ENCODE data around the gene NGEF. TPM values are rescaled to one million over a fixed set of nuclear protein-coding genes. Genes with fewer than 3 reads are reported as not detected.

The NGEF gene
- total RNA-seq, 4 donors from 2014 or later: 46.1 to 105 (median 68.8) TPM

DNA sequence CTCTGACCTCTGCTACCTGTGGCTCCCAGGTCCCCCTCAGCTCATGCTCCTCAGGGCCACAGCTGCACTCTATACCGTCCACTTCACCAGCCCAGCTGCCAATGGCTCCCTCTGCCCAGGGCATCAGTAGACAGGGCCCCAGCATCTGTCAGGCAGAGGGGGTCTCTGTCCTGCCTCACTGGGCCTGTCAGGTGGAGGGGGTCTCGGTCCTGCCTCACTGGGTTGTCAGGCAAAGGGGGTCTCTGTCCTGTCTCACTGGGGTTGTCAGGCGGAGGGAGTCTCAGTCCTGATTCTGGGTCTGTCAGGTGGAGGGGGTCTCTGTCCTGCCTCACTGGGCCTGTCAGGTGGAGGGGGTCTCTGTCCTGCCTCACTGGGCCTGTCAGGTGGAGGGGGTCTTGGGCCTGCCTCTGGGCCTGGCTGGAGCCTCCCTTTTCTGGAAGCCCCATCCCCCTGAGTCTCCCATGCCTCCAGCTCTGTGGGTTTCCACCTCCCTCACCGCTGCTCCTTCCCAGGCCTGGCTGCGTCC is 123.1 kb downstream of the NGEF start:
- WGBS, 2 donors (ENCODE audit: low coverage in 1 of 2): 91 to 100% methylated on average over 2 to 5 of the region's 5 CpGs
- TF ChIP-seq POLR2A (IDR thresholded peaks at IDR 0.05): no peak
- no peak for TF ChIP-seq EP300 (IDR thresholded peaks at IDR 0.05; ENCODE audit: low read depth)
- no peak for TF ChIP-seq POLR2AphosphoS5 (IDR thresholded peaks at IDR 0.05)
- TF ChIP-seq, protein P1, sequence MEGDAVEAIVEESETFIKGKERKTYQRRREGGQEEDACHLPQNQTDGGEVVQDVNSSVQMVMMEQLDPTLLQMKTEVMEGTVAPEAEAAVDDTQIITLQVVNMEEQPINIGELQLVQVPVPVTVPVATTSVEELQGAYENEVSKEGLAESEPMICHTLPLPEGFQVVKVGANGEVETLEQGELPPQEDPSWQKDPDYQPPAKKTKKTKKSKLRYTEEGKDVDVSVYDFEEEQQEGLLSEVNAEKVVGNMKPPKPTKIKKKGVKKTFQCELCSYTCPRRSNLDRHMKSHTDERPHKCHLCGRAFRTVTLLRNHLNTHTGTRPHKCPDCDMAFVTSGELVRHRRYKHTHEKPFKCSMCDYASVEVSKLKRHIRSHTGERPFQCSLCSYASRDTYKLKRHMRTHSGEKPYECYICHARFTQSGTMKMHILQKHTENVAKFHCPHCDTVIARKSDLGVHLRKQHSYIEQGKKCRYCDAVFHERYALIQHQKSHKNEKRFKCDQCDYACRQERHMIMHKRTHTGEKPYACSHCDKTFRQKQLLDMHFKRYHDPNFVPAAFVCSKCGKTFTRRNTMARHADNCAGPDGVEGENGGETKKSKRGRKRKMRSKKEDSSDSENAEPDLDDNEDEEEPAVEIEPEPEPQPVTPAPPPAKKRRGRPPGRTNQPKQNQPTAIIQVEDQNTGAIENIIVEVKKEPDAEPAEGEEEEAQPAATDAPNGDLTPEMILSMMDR (IDR thresholded peaks at IDR 0.05): no peak
- in situ Hi-C loops (cut with MboI; ENCODE audit: low pct_ligation_motif_present in 1 of 4, low pct_unique_long_range_greater_than_20kb in 1 of 4, low sequenced_read_pairs in 3 of 4) (no loop called here), intact Hi-C loops (cut with DNase I; ENCODE audit: low total_unique reads) (no loop called here)
- no peaks in the 10 kb centered on the region for H3K9me3 ChIP-seq
- peaks cover 5% of the 10 kb centered on the region for H3K27me3 ChIP-seq
- no peak overlapping the region for H3K4me3 ChIP-seq
- H3K36me3 ChIP-seq: no peaks in the 10 kb centered on the region
- H3K27ac ChIP-seq: no peak overlapping the region
- no peak for DNase-seq
- H3K4me1 ChIP-seq: no peaks in the 10 kb centered on the region

- H3K27ac ChIP-seq: no peak overlapping the region
- no peaks in the 10 kb centered on the region for H3K9me3 ChIP-seq
- DNase-seq: no peak
- H3K4me1 ChIP-seq: no peaks in the 10 kb centered on the region
- TF ChIP-seq, protein P1 (IDR thresholded peaks at IDR 0.05): no peak
- TF ChIP-seq POLR2A (IDR thresholded peaks at IDR 0.05) (no peak), EP300 (IDR thresholded peaks at IDR 0.05; ENCODE audit: low read depth) (no peak), POLR2AphosphoS5 (IDR thresholded peaks at IDR 0.05) (no peak)
- intact Hi-C loops (cut with DNase I; ENCODE audit: low total_unique reads) (no loop called here), in situ Hi-C loops (cut with MboI; ENCODE audit: low pct_ligation_motif_present in 1 of 4, low pct_unique_long_range_greater_than_20kb in 1 of 4, low sequenced_read_pairs in 3 of 4) (no loop called here)
- peaks cover 5% of the 10 kb centered on the region for H3K27me3 ChIP-seq
- WGBS, 2 donors (ENCODE audit: low coverage in 1 of 2): 73 to 80% methylated on average over 7 to 14 of the region's 14 CpGs
- no peak overlapping the region for H3K4me3 ChIP-seq
- no peaks in the 10 kb centered on the region for H3K36me3 ChIP-seq
Observed at GRCh38 chr2:232888839-232889529, 124.1 kb downstream of the NGEF start.

GRCh38 chr2:232888099-232888836 is 124.8 kb downstream of the NGEF start:
- TF ChIP-seq POLR2AphosphoS5 (IDR thresholded peaks at IDR 0.05) (no peak), POLR2A (IDR thresholded peaks at IDR 0.05) (no peak), EP300 (IDR thresholded peaks at IDR 0.05; ENCODE audit: low read depth) (no peak)
- TF ChIP-seq, protein P1 (IDR thresholded peaks at IDR 0.05): no peak
- Histone ChIP-seq H3K36me3 (no peaks in the 10 kb centered on the region), H3K27ac (no peak overlapping the region), H3K4me1 (no peaks in the 10 kb centered on the region), H3K4me3 (no peak overlapping the region), H3K9me3 (no peaks in the 10 kb centered on the region), H3K27me3 (peaks cover 5% of the 10 kb centered on the region)
- no peak for DNase-seq
- in situ Hi-C loops (cut with MboI; ENCODE audit: low pct_ligation_motif_present in 1 of 4, low pct_unique_long_range_greater_than_20kb in 1 of 4, low sequenced_read_pairs in 3 of 4) (no loop called here), intact Hi-C loops (cut with DNase I; ENCODE audit: low total_unique reads) (no loop called here)
- 91 to 95% methylated on average over 4 to 21 of the region's 21 CpGs for WGBS, 2 donors (ENCODE audit: low coverage in 1 of 2)

DNA sequence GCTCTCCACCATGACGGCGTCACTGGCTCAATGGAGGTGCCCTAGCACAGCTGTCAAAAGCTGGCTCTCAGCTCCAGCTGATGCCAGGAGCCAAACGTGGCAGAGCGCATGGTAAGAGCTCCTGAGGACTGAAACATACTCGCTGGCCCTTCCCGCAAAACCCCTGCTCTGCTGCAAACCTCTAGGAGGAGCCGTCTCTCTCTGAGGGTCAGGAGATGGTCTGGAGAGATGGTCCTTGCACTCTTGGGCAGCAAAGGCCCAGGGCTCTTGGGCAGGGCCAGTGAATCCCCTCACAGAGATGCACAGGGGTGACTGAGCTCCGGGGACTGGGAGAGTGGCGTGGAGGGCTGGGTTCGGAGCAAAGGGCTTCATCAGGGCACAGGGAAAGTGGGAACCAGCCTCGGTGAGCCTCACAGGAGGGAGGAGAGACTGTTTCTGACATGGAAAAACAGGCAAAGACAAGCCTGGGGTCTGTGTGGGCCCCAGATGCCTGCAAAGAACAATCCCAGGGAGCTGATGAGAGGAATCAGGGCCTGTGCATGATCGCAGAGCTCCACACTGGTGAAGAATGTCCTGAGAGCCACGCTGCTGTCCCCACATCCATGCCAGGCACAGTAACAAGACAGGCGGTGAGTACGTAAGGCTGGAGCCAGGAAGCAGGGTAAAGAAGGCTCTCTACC is 125.7 kb downstream of the NGEF start:
- 77 to 94% methylated on average over 2 to 15 of the region's 15 CpGs for WGBS, 2 donors (ENCODE audit: low coverage in 1 of 2)
- intact Hi-C loops (cut with DNase I; ENCODE audit: low total_unique reads) (no loop called here), in situ Hi-C loops (cut with MboI; ENCODE audit: low pct_ligation_motif_present in 1 of 4, low pct_unique_long_range_greater_than_20kb in 1 of 4, low sequenced_read_pairs in 3 of 4) (no loop called here)
- Histone ChIP-seq H3K4me1 (no peaks in the 10 kb centered on the region), H3K36me3 (no peaks in the 10 kb centered on the region), H3K9me3 (no peaks in the 10 kb centered on the region), H3K4me3 (no peak overlapping the region), H3K27me3 (peaks cover 5% of the 10 kb centered on the region), H3K27ac (no peak overlapping the region)
- no peak for TF ChIP-seq EP300 (IDR thresholded peaks at IDR 0.05; ENCODE audit: low read depth)
- TF ChIP-seq POLR2AphosphoS5 (IDR thresholded peaks at IDR 0.05): no peak
- TF ChIP-seq POLR2A (IDR thresholded peaks at IDR 0.05): no peak
- TF ChIP-seq, protein P1 (IDR thresholded peaks at IDR 0.05): no peak
- DNase-seq: no peak

All from transverse colon (tissue), 4 donors.